Measurements from ENCODE around the gene RASSF10. TPM values are rescaled to one million over a fixed set of nuclear protein-coding genes. Genes with fewer than 3 reads are reported as not detected.

Gene RASSF10
- under 0.01 and 0.38 TPM in 2 replicates for total RNA-seq

DNA sequence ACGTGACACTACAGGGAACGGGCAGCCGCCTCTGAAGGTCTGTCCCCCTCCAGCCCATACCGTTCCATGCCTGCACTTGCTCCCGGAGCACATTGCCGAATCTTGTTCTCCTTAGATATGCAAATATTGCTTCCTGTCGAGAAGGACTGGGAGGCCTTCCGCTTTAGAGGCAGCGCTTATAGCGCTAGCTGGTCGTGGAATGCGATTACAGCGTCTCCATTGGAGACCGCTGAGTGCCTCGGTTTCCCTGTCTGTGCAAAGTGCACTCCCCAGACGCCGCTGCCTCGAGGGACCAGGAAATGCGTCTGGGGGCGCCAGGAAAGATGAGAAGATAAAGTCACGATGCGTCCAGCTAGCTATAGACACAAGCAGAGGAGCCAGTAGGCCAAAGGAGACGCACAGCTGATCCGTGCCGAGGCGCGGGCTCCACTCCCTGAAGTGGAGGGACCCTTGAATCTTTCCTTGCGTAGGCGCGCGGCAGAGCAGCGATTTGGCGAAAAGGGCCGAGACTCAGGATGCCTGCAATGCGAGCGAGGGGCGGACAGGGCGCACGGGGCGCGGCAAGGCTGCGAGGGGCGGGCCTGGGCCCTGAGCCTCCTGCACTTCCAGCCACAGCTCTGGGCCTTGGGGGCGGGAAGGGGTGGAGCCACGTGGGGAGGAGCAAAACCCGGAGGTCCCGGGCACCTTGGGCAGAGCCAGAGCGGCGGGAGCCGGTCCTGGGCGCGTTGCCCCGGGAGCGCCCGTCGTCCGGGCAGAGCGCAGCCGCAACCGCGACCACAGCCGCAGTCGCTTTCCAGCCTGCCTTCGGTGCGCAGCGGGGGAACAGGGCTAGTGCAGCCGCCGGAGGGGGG lies at the start of gene RASSF10:
RASSF10 (plus strand) TSS at position 692 of the 851 bp plus-strand sequence. CDS start 261 bp downstream, outside the sequence.

